GM04504 (cell line): ENCODE measurements around the gene ARFGEF3.

Experiments used
- DNase-seq: peaks from one replicate; pipeline ENCODE4 v3.0.0-alpha.2; 2012; ENCODE audit warnings: low read depth

ARFGEF3 gene

GRCh38 chr6:138277835-138278234, 116.1 kb downstream of the ARFGEF3 start:
- DNase-seq: no peak

DNA sequence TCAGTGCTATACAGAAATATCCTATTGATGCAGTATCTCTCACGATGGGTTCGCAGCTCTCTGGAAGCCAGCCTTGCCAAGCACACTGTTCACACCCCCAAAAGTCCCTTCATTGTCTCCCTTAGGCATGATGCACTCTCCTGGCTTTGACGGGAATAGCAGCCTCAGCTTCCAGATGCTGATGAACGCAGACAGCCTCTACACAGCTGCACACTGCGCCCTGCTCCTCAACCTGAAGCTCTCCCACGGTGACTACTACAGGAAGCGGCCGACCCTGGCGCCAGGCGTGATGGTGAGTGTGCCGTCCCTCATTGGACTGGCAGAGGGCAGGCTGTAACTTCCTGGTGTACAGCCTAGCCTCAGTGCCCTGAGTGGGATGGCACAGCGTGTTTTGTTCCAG, 116.6 kb downstream of the ARFGEF3 start:
- no peak for DNase-seq

DNA sequence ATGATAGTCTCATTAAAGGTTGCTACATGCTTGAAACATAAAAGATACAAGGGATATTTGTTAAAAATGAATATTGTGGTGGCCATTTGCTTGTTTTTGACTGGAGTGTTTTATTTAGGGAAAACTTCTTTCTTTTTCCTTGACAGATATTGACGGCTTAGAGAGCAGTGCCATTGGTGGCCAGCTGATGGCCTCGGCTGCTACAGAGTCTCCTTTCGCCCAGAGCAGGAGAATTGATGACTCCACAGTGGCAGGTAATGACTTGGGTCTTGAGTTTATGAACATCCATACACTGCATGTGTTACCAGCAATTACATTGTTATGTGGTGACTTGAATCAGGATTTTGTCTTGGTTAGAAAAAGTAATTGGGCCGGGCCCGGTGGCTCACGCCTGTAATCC, 124.1 kb downstream of the ARFGEF3 start:
- no peak for DNase-seq

DNA sequence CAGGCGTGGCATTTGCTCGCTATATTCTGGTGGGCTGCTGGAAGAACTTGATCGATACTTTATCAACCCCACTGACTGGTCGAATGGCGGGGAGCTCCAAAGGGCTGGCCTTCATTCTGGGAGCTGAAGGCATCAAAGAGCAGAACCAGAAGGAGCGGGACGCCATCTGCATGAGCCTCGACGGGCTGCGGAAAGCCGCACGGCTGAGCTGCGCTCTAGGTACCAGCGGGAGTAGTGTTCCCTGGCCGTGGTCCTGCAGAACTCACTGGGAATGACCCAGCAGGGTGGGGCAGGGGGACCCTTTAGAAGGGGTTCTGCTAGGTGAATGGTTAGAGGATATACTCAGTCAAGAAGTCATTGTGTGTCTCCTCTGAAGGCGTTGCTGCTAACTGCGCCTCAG, 125.0 kb downstream of the ARFGEF3 start:
- DNase-seq: no peak

DNA sequence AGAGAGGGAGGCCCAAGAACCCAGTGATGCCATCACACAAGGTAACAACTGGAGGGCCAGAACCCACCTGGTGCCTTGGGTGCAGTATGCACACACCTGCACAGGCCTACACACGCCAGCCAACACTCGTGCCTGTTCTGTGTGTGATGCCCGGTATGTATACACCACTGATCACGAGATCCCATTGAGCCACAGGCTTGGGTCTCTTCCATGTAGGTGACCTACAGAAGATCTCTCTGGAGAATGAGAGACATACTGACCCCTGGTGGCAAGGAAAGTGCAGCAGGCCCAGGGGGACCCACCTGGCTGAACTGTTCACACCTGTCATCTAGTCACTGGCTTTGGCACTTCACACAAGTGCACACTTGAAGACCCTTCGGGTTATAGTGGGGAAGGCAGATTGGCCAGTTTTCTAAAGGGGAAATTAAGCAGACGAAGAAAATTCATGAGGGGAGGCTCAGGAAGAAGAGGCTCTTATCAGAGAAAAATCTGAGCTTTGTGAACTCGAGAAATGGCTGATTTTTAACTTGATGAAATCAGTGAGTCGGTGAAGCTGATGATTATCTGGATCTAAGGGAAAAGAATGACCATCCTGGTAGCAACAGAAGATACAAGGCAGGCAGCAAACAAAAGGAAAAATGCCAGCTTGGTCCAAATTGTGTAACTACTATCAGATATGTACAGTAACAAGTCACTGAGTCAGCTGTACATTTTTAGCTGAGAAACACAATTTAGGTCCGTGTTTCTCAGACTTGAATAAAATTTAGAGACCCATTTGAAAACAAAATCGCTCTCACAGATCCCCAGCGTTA, 125.6 kb downstream of the ARFGEF3 start:
- no peak for DNase-seq

DNA sequence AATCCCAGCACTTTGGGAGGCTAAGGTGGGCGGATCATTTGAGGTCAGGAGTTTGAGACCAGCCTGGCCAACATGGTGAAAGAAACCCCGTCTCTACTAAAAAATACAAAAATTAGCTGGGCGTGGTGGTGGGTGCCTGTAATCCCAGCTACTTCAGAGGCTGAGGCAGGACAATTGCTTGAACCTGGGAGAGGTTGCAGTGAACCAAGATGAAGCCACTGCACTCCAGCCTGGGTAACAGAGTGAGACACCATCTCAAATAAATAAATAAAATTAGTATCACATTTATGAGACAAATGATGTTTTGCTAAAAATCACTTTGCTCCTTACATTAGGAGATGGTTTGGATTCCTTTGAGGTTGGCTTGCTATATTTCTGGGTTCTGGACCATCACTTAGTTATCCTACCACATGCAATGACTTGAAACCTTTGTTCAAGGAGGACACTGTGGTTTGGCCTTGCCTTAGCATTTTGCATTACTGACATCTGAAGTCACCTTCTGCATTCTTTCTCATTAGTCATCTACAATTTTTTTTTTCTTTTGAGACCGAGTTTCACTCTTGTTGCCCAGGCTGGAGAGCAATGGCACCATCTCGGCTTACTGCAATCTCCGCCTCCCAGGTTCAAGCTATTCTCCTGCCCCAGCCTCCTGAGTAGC, 126.8 kb downstream of the ARFGEF3 start:
- DNase-seq: peak; percentile 72

GRCh38 chr6:138289739-138290138, 128.0 kb downstream of the ARFGEF3 start:
- DNase-seq: no peak

DNA sequence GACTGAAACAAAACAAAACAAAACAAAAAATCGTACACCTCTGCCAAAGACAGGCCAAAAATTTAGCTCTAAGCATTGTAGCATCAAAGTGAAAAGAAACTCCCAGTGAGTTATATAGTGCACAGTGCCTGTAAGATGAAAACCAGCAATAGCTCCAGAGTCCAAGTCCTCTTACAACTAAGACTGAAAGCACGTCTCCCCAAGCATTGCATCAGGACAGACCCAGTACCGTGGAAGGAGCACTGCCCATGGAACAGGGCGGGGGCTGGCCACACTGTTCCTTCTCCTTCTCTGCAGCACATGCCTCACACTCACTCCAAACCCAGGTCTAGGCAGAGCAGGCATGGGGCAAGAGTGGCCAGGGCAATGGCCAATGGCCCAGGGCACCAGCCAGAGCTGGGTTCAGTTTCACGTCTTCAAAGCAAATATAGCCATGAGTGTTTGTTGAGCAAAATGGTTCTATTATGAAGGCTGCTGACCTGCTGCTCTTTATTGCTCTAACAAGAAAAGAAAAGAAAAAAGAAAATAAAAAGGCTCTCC, 128.8 kb downstream of the ARFGEF3 start:
- DNase-seq: no peak

GRCh38 chr6:138291036-138291848, 129.5 kb downstream of the ARFGEF3 start:
- no peak for DNase-seq

DNA sequence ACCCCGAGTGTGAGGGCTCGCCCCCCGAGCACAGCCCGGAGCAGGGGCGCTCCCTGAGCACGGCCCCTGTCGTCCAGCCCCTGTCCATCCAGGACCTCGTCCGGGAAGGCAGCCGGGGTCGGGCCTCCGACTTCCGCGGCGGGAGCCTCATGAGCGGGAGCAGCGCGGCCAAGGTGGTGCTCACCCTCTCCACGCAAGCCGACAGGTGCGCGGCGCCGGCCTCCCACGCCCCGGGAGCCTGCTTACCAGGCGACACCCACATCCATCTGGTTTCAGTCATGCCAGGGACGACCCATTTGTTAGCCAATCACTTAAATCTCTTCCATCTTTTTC, 130.1 kb downstream of the ARFGEF3 start:
- DNase-seq: no peak

DNA sequence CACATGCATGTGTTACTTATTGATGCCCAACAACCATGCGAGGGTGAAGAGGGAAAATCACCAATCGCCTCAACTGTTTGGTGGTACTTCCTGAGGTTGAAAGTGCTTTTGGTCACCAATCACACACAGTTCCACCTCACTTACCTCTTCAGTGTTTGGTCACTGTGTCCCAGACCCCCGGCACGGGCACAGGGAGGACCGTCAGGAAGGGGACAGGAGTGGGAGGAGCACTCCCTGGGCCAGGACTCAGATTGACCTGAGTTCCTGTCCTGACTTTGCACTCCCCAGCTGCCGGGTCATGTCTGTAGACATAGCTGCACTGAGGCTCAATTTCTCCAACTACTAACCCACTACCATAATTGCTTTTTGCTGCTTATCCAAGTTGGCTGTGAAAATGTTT, 130.7 kb downstream of the ARFGEF3 start:
- DNase-seq: no peak

DNA sequence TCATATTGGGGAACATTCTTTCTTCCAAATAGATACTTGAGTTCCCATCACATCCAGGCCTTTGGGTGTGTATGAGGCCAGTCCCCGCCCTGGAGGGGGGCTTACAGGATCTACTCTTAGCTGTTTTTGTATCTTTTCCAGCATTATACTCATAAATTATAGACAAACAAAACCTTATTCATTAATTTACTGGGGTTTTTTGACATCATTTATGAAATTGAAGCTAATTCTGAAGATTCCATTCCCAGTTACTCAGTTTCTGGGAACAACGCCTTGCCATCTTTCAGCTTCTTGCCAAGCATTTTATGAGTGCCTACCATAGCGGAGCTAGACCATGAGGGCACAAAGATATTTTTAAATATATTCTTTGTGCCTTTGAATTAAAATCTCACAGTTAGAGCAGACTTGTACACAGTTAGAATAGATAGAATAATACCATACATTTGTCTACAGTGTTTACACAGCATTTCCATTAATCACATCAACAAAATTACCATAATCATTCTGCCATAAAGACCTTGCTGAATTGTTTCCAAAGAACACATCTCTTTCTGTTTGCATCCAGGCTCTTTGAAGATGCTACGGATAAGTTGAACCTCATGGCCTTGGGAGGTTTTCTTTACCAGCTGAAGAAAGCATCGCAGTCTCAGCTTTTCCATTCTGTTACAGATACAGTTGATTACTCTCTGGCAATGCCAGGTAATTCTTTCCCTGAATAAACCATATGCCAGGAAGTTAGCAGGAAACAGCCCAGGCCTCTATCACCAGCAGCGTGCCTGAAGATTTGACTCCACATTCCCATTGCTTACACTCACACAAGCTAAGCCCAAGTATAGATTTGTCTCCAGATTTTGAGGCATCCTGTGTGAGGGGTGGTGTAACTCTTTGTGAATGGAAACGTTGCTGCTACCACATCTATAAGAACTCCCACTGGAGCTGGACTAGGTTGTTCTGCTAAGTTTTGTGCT, 132.0 kb downstream of the ARFGEF3 start:
- DNase-seq: peak; percentile 23

DNA sequence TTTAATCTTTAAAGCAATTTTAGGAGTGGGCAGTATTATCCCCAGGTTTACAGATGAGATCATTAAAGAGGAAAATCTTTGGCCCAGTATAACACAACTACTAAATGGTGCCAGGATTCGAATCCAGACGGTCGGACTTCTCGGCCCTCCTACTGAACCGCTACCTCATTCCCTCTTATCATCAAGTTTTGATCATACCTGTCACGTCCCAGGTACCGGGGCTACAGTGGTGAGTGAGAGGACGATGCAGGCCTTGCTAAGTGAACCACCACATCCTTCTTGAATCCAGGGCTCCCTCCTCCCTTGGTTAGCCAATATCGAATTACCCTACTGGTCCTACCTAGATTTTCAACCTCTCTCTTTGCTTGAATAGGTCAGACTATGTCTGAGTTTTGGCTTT, 134.6 kb downstream of the ARFGEF3 start:
- DNase-seq: no peak

- no peak for DNase-seq
Measured at GRCh38 chr6:138296786-138297185, 135.0 kb downstream of the ARFGEF3 start.

DNA sequence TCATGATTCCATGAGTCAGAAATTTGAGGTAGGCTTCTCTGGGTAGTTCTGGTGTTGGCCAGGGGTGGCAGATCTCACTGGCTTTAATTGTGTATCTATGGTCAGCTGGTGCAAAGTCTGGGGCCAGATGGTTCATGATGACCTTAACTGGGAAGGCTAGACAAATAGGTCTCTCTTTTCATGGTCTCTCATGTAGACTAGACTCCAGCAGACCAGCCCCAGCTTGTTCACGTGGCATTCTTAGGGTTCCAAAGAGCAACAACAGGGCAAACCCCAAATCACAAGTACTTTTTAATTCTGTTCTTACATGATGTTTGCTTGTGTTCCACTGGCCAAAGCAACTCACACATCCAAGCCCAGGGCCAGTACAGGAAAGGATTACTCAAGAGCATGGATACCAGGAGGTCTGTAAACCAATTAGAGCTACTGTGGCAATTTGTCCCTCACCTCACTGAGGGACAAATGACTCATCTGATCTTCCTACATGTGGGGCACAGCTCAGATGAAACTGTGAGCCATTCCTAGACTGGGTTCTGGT, 136.1 kb downstream of the ARFGEF3 start:
- peak; percentile 16 for DNase-seq

DNA sequence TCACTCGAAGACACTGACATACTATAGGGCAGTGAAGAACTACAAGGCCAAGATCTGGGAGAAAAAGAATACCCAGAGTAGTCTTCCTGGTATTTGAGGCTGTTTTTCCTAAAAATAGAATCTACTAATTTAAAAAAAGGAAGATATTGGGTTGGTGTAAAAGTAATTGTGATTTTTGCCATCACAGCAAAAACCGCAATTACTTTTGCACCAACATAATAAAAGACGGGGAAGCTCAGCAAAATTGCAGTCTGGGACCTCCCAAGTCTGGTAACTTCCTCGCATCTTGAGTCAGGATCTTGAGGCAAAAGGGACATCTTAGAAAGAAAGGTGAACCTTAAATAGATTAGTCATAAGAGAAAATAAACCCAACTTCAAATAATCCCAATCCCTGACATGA, 138.7 kb downstream of the ARFGEF3 start:
- no peak for DNase-seq

DNA sequence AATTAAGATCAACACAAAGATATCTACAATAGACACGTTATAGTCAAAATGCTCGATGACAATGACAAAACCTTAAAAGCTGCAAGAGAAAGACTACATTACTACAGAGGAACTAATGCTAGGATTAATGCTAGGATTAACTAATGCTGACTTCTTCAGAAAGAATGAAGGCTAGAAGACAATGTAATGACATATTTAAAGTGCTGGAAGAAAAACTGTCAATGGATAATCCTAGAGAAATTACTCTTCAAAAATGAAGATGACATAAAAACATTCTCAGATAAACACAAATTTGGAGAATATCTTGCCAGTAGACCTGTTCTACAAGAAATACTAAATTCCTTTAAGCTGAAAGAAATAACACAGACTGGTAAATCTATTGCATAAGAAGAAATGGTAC, 140.8 kb downstream of the ARFGEF3 start:
- no peak for DNase-seq

GRCh38 chr6:138307352-138307751, 145.6 kb downstream of the ARFGEF3 start:
- no peak for DNase-seq

GRCh38 chr6:138307816-138308730, 146.3 kb downstream of the ARFGEF3 start:
- DNase-seq: peak; percentile 32

DNA sequence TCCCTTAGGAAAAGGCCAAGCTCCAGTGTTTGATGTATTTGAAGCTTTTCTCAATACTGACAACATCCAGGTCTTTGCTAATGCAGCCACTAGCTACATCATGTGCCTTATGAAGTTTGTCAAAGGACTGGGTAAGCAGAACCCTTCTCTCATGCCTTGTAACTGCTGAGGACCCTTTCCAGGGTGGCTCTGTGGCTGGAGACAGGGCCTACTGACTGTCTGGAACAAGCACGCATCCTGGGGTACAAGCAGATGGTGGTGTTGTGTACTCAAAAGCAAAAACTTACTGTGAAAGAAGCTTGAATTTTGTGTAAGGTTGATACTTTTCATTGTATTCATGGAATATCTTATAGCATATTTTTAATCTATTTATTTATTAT, 147.0 kb downstream of the ARFGEF3 start:
- DNase-seq: no peak
